WI38 (cell line): ENCODE data around the gene TP53TG3D.
"Not testable (repeated sequence)": the region's sequence is repeated elsewhere in the genome, so short reads cannot be mapped to it uniquely, and the experiment has no call there.

Source experiments
- H3K4me3 ChIP-seq: 2 replicates; pipeline ENCODE4 v1.5.1; 2011; ENCODE audit warnings: low read depth, mild to moderate bottlenecking, control low read depth, low read length

The TP53TG3D gene, protein sequence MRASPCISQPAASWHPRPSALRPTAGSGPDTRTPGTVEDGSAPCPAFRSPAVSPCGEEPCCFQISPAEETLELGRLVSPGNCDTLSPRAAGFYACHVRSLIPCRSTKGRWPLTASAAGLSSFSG

DNA sequence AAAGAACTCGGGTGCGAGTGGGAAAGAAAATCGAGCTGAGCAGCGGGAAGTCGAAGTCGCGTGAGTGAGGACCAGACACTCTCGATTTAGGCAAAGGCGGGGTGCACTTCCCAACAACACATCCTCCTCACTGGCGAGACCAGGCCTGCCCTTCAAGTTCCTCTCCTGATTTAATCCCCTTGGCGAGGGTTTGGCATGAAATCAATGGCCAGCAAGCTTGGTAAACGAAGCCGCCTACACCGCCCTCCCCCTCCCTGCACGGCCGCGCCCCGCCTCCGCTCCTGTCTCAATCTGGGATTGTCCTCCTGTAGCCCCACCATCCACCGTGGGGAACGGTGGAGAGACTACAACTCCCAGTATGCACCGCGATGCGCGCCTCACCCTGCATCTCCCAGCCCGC is at the start of gene TP53TG3D:
TSS of gene TP53TG3D (plus strand) at position 301 of the 400 bp plus-strand sequence. CDS start at position 369, 68 bp downstream.
- H3K4me3 ChIP-seq = not testable (repeated sequence)

DNA sequence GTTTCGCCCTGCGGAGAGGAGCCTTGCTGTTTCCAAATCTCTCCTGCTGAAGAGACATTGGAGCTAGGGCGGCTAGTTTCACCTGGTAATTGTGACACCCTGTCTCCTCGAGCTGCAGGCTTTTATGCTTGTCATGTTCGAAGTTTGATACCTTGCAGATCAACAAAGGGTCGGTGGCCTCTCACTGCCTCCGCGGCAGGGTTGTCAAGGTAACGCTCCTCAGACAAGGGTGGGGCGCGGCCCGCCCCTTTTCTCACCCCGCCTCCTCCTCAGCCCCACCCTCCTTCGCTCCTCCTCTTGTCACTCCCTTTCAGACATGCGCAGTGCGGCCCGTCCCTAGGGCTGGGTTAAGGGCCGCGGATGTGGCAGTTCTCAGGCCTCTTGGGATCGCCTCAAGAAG is 421 bp downstream of the TP53TG3D start:
- not testable (repeated sequence) for H3K4me3 ChIP-seq

GRCh38 chr16:32261526-32261925 is 8.4 kb downstream of the TP53TG3D start:
- H3K4me3 ChIP-seq = not testable (repeated sequence)

- not testable (repeated sequence) for H3K4me3 ChIP-seq
Observed at GRCh38 chr16:32263552-32263951, 10.5 kb downstream of the TP53TG3D start.

- not testable (repeated sequence) for H3K4me3 ChIP-seq
Observed at GRCh38 chr16:32281910-32282309, 28.8 kb downstream of the TP53TG3D start.

DNA sequence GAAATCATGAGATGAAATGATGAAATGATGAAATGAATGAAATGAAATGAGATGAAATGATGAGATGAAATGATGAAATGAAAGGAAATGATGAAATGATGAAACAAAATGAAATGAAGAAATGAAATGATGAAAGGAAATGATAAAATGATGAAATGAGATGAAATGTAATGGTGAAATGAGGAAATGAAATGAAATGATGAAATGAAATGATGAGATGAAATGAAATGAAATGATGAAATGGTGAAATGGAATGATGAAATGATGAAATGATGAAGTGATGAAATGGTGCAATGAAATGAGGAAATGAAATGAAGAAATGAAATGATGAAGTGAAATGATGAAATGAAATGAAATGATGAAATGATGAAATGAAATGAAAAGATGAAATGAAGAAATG is 29.9 kb downstream of the TP53TG3D start:
- H3K4me3 ChIP-seq = not testable (repeated sequence)

GRCh38 chr16:32283917-32284495 is 30.9 kb downstream of the TP53TG3D start:
- not testable (repeated sequence) for H3K4me3 ChIP-seq

DNA sequence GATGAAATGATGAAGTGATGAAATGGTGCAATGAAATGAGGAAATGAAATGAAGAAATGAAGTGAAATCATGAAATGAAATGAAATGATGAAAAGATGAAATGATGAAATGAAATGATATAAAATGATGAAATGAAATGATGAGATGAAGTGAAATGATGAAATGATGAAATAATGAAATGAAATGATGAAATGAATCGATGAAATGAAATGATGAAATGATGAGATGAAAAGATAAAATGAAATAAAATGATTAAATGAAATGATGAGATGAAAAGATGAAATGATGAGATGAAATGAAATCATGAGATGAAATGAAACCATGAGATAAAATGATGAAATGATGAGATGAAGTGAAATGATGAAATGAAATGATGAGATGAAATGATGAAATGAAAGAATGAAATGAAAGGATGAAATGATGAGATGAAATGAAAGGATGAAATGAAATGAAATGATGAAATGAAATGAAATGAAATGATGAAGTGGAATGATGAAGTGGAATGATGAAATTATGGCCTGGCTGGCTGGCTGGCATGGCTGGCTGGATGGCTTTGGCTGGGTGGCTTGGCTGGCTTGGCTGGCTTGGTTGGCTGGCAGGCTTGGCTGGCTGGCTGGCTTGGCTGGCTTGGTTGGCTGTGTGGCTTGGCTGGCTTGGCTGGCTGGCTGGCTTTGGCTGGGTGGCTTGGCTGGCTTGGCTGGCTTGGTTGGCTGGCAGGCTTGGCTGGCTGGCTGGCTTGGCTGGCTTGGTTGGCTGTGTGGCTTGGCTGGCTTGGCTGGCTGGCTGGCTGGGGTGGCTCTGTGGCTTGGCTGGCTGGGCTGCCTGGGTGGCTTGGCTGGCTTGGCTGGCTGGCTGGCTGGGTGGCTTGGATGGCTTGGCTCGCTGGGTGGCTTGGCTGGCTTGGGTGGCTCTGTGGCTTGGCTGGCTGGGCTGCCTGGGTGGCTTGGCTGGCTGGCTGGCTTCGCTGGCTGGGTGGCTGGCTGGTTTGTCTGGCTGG is 32.0 kb downstream of the TP53TG3D start:
- H3K4me3 ChIP-seq = not testable (repeated sequence)

GRCh38 chr16:32286193-32286592 is 33.1 kb downstream of the TP53TG3D start:
- not testable (repeated sequence) for H3K4me3 ChIP-seq

- H3K4me3 ChIP-seq = not testable (repeated sequence)
Observed at GRCh38 chr16:32287743-32288142, 34.7 kb downstream of the TP53TG3D start.

DNA sequence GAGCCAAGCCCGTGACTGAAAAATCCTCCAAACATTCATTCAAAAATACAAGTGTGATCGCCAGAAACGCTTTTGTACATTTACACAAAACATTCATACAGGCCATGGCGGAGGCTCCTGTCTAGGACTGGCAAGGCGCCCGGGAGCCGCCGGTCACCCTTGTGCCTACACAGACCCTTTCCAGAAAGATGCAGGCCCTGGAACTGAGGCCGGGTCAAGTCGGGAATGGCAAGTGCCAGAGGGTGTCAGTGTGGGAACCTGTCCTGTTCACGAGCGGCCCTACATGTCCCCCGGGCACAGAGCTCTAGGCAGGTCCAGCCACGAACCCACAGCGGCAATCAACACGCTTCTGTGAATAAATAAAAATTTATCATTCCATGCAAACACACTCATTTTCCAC is 36.1 kb downstream of the TP53TG3D start:
- H3K4me3 ChIP-seq = not testable (repeated sequence)

DNA sequence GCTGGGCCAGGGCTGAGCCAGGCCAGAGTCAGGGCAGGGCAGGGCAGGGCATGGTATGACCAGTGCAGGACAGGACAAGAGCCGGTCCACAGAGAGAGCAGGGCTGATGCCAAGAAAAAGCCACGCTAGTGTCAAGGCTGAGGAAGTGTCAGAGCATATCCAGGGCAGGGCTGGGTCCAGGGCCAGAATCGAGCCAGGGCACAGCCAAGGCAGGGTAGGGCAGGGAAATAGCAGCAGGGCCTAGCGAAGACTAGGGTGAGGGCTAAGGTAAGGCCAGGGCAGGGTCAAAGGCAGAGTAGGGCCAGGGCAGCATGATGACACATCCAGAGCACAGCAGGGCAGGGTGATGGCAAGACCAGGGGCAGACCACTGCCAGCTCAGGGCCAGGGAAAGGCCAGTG is 49.7 kb downstream of the TP53TG3D start:
- H3K4me3 ChIP-seq = not testable (repeated sequence)
